MCF 10A (cell line): Measurements from ENCODE around the gene IFNG-AS1. TPM values are rescaled to one million over a fixed set of nuclear protein-coding genes. Genes with fewer than 3 reads are reported as not detected.

Experiments
- BruUV-seq: library from RNA; stranded (reverse); fragments of 400-500 nt; replicated peaks from 2 replicates; lab custom pipeline; 2021; lab: Mats Ljungman, UMichigan
- CTCF ChIA-PET: fragments of 300-600 bp; sonication (Branson Sonifier 250); formaldehyde crosslinking; extraction: SDS; loops from one replicate; lab custom pipeline; 2021; ENCODE audit warnings: antibody characterized with exemption, inconsistent platforms; lab: Yijun Ruan, JAX
- POLR2A ChIA-PET: fragments of 300-600, 350-650 bp; sonication (Branson Sonifier 250); formaldehyde crosslinking; extraction: SDS; loops from one replicate; lab custom pipeline; 2020; ENCODE audit warnings: antibody characterized with exemption, inconsistent platforms; lab: Yijun Ruan, JAX
- DNase-seq: peaks from one replicate; pipeline ENCODE4 v3.0.0-alpha.2; 2018; ENCODE audit not compliant: unreplicated experiment
- H3K27ac Mint-ChIP-seq: one replicate; pipeline ENCODE4 v1.8.0; 2022; ENCODE audit warnings: mild to moderate bottlenecking, low read depth, mixed read lengths; ENCODE audit not compliant: unreplicated experiment
- H3K27me3 Mint-ChIP-seq: one replicate; pipeline ENCODE4 v1.8.0; 2022; ENCODE audit warnings: mixed read lengths; ENCODE audit not compliant: insufficient read depth, unreplicated experiment
- H3K36me3 Mint-ChIP-seq: one replicate; pipeline ENCODE4 v1.8.0; 2022; ENCODE audit warnings: mild to moderate bottlenecking, moderate library complexity, mixed read lengths; ENCODE audit not compliant: insufficient read depth, unreplicated experiment
- H3K4me1 Mint-ChIP-seq: one replicate; pipeline ENCODE4 v1.8.0; 2022; ENCODE audit warnings: mixed read lengths; ENCODE audit not compliant: insufficient read depth, unreplicated experiment
- H3K4me3 Mint-ChIP-seq: one replicate; pipeline ENCODE4 v1.8.0; 2022; ENCODE audit warnings: mild to moderate bottlenecking, moderate library complexity, mixed read lengths; ENCODE audit not compliant: unreplicated experiment
- H3K9me3 Mint-ChIP-seq: one replicate; pipeline ENCODE4 v1.8.0; 2022; ENCODE audit warnings: mixed read lengths; ENCODE audit not compliant: unreplicated experiment
- CTCF ChIP-seq: fragments of 200-600 bp; IDR thresholded peaks from one replicate; pipeline ENCODE4 v1.8.0; 2022; ENCODE audit warnings: antibody characterized with exemption, mild to moderate bottlenecking; ENCODE audit not compliant: unreplicated experiment
- intact Hi-C: fragments of 100-400 bp; cut with micrococcal nuclease; formaldehyde crosslinking; loops from 2 replicates; pipeline ENCODE4 v1.14.1; 2022
- total RNA-seq: library from RNA; stranded (reverse); gene quantifications from 2 replicates; pipeline ENCODE4 v1.2.3, GENCODE V29; 2022

Gene IFNG-AS1
- total RNA-seq, 1 experiment from 2014 or later: not detected

DNA sequence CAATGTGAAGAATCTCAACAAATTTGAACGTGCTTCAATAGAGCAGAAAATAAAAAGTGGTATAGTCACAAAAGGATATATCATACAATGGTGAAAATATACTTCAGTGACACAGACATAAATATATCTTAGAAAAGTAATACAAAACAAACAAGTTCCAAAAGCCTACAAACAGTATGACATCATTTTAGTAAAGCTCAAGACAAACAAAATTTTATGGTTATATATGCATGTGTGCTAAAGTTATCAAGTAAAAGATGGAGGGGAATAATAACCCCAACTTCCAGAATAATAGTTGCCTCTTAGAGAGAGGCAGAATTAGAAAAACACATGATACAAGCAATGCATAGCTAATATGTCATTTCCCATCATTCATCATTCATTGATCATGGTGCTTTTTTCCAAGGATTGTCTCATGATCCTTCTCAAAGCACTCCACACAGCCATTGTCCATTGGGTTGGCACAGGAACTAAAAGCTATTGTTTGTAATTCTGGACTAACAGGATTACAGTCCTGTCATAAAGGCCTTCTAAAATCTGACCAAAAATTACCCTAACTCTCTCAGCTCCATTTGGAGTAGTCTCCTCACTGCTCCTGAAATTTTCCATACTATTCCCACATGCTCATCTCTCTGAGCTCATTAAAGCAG, 59.5 kb downstream of the IFNG-AS1 start:
- no peak for DNase-seq
- no TSS peak for BruUV-seq
- CTCF ChIA-PET: interaction anchor here (0.5 to 2.1 kb wide), 4 partner anchors 8 to 759 kb away, joined by 4 to 11 read pairs (median 4); partner anchors contain the start of gene MDM2

DNA sequence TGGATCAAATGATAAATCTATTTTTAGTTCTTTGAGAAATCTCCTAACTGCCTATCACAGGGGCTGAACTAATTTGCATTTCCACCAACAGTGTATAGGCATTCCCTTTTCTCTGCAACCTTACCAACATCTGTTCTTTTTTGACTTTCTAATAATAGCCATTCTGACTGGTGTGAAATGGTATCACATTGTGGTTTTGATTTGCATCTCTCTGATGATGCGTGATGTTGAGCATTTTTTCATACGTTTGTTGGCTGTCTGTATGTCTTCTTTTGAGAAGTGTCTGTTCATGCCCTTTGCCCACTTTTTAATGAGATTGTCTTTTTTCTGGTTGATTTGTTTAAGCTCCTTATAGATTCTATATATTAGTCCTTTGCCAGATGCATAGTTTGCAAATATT, 67.1 kb downstream of the IFNG-AS1 start:
- TF ChIP-seq CTCF: no peak
- DNase-seq: no peak
- H3K36me3 Mint-ChIP-seq: no peaks in the 10 kb centered on the region
- peaks cover 4% of the 10 kb centered on the region for H3K9me3 Mint-ChIP-seq
- intact Hi-C loops: no loop called here
- ChIA-PET POLR2A (interaction anchor here (0.5 kb wide), 1 partner anchor 54 kb away, joined by 4 read pairs; no protein-coding TSS in a partner anchor), CTCF (interaction anchor here (0.6 kb wide), 1 partner anchor 18 kb away, joined by 3 read pairs; no protein-coding TSS in a partner anchor)
- no TSS peak for BruUV-seq
- no peaks in the 10 kb centered on the region for H3K4me1 Mint-ChIP-seq
- H3K27ac Mint-ChIP-seq: no peak overlapping the region
- H3K27me3 Mint-ChIP-seq: no peaks in the 10 kb centered on the region
- H3K4me3 Mint-ChIP-seq: no peak overlapping the region

More for the DNA sequence above, 59.5 kb downstream of the IFNG-AS1 start:
- intact Hi-C loops: no loop called here
- Mint-ChIP-seq H3K4me3 (no peak overlapping the region), H3K9me3 (no peaks in the 10 kb centered on the region), H3K36me3 (no peaks in the 10 kb centered on the region), H3K27ac (no peak overlapping the region), H3K4me1 (no peaks in the 10 kb centered on the region), H3K27me3 (no peaks in the 10 kb centered on the region)
- POLR2A ChIA-PET: no interaction called here
- no peak for TF ChIP-seq CTCF

DNA sequence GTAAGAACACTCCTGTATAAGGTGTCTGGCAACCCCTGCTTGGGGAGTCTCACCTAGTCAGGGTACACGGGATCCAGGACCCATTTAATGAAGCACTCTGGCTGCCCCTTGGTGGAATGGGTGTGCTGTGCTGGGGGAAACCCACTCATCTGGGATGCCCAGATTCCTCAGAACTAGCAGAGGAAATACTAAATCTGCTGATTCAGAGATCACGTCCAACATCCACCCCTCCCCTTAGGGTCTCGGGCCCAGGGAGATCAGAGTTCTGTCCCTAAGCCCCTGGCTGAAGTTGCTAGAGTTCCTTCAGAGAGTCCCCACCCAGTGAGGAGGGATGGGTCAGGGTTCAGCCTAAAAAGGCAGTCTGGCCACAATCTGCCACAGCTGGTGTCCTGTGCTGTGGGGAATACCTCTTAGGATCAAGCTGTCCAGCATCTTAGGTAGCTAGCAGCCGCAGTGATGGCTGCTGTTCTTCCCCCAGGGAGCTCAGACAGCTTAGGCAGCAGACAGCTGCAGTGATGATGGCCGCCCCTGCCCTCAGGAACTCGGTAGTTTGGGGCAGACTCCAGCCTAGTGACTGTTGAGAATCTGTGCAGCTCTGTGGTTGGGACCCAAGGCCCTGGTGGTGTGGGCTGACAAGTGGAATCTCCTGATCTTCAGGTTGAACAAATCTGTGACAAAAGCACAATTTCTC, 74.8 kb downstream of the IFNG-AS1 start:
- intact Hi-C loops: no loop called here
- DNase-seq: no peak
- Mint-ChIP-seq H3K4me1 (no peaks in the 10 kb centered on the region), H3K36me3 (no peaks in the 10 kb centered on the region), H3K27me3 (no peaks in the 10 kb centered on the region), H3K4me3 (no peak overlapping the region), H3K27ac (no peak overlapping the region), H3K9me3 (peaks cover 16% of the 10 kb centered on the region)
- no TSS peak for BruUV-seq
- ChIA-PET POLR2A (no interaction called here), CTCF (no interaction called here)
- no peak for TF ChIP-seq CTCF

- no peaks in the 10 kb centered on the region for H3K27me3 Mint-ChIP-seq
- no peak for TF ChIP-seq CTCF
- ChIA-PET POLR2A (no interaction called here), CTCF (no interaction called here)
- no TSS peak for BruUV-seq
- no peak overlapping the region for H3K4me3 Mint-ChIP-seq
- DNase-seq: no peak
- H3K4me1 Mint-ChIP-seq: no peaks in the 10 kb centered on the region
- peaks cover 16% of the 10 kb centered on the region for H3K9me3 Mint-ChIP-seq
- H3K27ac Mint-ChIP-seq: no peak overlapping the region
- no peaks in the 10 kb centered on the region for H3K36me3 Mint-ChIP-seq
- intact Hi-C loops: no loop called here
These were observed 75.9 kb downstream of the IFNG-AS1 start for GRCh38 chr12:68065163-68065562.
